Activated gamma-delta T cell treated with anti-CD3 and anti-CD28 coated beads, Interleukin-2, amount 50 U/mL, for 16 hours (primary cell): Measurements from ENCODE around the gene LYG1.
"Not testable (repeated sequence)": the region's sequence is repeated elsewhere in the genome, so short reads cannot be mapped to it uniquely, and the experiment has no call there.

Experiments
- DNase-seq: peaks from one replicate; pipeline ENCODE4 v3.0.0-alpha.2; 2020; ENCODE audit warnings: low read depth

Gene LYG1

DNA sequence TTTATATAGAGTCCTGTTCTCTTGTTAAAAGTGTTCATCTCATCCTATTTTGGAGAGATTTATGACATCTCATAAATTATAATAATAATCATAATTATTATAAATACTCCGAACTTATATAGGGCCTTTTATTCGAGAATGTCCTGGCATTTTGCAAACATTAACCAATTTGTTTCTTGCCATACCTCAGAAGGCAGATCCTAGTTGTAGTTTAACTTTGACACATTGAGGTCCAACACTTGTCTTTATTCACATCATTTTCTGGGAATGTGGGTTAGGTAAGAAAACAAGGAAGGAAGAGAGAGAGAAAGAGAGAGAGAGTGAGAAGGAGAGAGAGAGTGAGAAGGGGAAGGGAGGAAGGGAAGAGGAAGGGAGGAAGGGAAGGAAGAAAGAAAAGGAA, at the start of gene LYG1:
LYG1 (minus strand) TSS at position 101 of the 400 bp plus-strand sequence. CDS start 5,527 bp downstream, outside the sequence.
- DNase-seq: not testable (repeated sequence)

DNA sequence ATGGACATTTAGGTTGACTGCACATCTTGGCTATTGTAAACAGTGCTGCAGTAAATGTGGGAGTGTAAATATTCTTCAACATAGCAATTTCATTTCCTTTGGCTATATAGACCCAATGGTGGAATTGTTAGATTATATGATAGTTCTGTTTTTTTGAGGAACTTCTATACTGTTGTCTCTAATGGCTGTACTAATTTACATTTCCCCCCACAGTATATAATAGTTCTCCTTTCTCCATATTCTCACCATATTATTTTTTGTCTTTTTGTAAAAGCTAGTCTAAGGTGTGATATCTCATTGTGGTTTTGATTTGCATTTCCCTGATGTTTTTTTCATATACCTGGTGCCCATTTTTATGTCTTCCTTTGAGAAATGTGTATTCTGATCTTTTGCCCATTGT, 49.2 kb upstream of the LYG1 start:
- DNase-seq: no peak

DNA sequence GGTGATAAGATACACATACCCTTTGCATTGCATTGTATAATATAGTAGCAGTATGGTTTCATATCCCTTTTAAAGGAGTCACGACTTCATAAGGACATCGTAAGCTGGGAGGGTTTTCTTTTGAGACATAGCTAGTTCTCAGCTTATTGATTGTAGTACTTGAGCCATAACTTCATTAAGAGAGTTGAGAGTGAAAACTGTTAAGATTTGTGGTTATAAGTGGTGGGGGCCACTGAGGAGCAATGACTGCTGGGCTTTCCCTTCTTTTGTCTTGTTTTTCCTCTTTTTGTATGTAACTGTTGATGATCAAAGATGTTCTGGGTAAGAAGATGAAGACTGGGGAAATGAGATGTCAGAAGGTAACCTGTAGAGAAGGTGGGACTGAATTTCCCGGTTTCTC, 47.2 kb upstream of the LYG1 start:
- DNase-seq: no peak

DNA sequence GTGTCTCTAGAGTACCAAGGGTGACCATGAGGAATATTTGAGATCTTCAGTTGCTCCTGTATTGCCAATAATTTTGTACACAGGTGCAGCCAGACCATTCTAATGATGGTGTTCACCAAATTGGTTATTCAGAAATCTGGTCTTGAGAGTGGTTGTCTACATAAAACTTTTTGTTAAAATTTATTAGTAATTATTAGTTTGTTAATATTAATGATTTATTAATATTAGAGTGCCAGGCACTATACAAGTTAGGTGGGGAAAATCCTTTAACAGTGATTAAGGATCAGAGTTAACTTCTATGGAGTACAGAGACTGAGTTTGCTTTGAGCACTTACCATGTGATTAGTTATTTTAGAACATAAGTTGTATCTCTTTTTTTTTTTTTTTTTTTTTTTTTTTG, 45.2 kb upstream of the LYG1 start:
- no peak for DNase-seq

DNA sequence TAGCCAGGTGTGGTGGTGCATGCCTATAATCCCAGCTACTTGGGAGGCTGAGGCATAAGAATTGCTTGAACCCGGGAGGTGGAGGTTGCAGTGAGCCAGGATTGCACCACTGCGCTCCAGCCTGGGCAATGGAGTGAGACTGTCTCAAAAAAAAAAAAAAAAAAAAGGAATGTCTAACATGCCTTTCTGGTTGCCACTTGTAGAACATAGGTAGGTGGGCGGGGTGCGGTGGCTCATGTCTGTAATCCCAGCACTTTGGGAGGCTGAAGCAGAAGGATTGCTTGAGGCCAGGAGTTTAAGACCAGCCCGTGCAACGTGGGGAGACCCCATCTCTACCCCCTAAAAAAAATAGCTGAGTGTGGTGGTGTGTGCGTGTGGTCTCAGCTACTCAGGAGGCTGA, 44.4 kb upstream of the LYG1 start:
- DNase-seq: not testable (repeated sequence)

DNA sequence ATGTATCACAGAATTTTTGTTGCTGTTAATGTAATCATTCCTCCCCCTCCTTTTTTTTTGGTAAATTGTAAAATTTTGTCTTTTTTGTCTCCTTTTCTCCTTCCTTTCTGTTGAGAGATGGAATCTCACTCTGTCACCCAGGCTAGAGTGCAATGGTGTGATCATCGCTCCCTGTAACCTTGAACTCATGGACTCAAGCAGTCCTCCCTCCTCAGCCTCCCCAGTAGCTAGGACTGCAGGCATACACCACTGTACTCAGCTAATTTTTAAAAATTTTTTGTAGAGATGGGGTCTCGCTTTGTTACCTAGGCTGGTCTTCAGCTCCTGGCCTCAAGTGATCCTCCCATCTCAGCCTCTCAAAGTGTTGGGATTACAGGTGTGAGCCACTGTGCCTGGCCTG, 41.5 kb upstream of the LYG1 start:
- DNase-seq: no peak

DNA sequence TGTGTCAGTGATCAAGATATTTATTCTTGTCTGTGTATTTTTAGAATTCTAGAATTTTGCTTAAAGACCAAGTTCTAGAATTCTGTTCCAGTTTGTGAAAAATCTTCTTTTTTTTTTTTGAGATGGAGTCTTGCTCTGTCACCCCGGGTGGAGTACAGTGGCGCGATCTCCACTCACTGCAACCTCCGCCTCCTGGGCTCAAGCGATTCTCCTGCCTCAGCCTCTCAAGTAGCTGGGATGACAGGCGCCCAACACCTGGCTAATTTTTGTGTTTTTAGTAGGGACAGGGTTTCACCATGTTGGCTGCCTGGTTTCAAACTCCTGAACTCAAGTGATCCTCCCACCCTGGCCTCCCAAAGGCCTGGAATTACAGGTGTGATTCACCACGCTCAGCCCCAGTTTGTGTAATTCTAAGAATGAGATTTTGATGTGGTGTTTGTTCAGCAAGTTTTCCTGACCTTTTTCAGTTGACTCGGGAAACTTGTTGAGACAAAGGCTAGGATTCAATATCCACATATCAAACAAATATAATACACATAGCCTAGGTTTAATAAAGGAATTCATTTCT, 39.8 kb upstream of the LYG1 start:
- DNase-seq: no peak

DNA sequence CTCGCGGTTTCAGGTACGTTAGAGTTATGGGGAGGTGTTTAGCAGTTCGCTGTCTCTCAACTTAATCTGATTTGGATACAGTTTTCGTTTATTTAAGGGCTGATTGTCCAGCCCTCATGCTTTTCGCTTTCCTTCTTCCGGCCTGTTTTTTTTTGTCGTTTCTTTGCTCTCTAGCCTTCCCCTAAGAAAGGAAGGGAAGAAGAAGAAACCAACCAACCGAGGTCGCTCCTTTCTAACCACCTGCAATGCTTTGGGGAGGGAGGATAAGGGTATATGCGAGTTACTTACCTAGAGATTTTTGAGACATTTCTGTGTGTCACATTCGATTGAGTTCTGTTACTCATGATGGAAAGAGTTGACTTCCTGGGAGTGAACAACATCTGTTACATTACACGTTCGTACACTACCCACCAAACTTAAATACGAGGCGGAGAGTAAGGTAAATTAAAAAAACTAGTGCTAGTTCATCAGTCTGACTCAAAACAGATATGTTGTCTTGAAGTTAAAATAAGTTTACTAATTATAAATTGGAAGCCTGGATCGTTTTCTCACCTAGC, 37.1 kb upstream of the LYG1 start:
- no peak for DNase-seq

DNA sequence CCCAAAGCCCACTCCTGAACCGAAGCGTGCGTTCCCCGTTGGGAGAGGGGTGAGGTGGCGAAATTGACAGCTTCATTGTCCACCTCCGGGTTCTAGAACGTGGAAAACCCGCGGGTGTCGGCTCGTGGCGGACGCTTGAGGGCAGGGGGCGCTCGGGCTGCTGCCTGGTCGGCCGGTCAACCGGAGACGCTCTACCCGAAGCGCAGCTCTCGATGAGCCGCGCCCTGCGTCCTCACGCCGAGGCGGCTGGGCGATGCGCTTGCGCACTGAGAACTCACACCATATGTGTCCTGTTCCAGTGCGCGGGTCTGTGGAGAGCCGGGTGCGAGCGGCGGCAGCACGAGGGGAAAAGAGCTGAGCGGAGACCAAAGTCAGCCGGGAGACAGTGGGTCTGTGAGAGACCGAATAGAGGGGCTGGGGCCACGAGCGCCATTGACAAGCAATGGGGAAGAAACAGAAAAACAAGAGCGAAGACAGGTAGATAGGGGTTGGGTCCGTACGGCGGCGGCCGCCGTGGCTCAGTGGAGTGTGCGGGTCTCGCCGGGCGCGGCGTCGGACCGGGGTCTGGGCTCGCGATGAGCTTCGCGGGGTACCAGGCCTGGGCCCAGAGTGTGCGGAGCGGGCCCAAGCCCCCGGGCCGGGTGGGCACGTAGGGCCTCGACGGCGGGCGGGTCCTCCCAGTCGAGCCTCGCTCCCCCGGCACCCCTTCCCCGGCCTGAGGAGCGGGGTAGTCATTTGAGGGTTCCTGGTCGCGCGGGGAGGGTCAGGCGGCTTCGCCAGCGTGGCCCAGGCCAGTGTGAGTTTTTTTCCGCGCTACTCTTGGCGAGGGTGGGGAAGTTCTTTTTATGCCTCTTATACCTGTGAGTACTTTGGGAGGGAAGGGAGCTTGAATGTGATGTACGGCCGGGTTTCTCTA, 36.4 kb upstream of the LYG1 start, which contains the start of gene EIF5B:
EIF5B (plus strand) TSS at position 277 of the 916 bp plus-strand sequence; CDS start at position 443, 166 bp downstream.
- peak; percentile 88 for DNase-seq

DNA sequence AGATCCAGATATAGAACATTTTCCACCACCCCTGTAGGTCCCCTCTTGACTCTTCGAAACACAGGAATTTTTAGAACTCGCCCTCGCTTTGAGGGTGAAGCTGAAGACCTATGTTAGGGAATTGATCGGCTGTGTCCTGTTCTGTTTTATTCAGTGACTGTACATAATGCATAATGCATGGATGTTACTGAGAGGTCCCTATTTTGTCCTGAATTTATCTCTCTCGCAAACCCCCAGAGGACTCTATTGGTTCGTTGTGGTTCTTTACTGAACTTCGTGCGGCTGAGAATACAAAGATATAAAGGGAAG, 35.8 kb upstream of the LYG1 start:
- no peak for DNase-seq

DNA sequence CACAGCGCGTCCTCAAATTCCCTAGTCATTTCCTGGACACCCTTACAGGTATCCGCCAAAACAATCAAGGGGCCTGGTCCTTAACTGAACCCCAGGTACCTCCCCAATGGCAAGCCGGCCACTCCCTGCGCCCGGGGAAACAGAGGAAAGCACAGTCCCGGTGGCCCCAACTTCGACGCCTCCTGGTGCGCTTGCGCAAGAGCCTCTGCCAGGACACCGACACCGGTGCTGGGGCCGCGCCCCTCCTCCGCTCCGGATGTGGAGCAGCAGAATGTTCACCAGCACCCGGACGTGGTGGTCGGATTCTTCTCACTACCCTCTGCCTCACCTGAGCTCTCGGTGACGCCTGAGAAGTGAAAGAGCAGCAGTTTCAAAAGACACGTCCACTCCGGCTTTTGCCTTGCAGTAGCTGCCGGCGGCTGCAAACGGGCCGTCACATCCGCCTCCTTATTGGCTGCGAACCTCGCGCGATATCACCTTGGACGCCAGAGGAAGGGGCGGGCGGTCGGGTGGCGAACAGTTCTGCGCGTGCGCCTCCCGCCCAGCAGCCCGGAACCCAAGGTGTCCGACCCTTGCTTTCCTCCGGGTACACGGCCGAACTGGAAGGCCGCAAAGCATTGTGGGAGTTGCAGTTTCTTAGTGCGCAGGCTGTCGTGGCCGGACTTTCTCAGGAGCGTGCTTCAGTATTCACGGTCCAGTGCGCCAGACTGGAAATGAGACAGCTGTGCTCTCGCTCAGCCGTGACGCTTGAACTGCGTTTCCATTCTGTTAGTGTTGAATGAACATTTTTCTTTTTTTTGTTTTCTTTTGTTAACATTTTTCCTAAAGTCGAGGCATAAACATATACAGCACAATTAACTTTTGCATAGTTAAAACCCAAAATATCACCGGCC, 35.2 kb upstream of the LYG1 start, which contains the start of gene TXNDC9:
TXNDC9 (minus strand) TSS at position 423 of the 893 bp plus-strand sequence. CDS start 3,123 bp downstream, outside the sequence.
- peak; percentile 95 for DNase-seq

DNA sequence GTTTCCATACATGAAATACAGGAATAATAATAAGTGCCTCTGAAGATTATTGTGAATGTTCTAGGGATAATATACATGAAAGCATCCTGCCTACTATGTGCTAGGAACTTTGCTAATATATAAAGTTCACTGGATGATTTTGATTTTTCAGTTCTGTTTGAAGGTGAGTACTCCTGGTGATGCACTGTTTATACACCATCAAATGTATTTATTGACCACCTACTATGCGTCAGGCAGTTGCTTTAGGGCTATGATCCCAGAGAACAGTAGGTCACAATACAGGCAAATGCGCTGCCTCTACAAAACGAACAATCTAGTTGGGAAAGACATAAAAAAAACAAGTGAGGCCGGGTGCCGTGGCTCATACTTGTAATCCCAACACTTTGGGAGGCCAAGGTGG, 24.4 kb upstream of the LYG1 start:
- DNase-seq: no peak

DNA sequence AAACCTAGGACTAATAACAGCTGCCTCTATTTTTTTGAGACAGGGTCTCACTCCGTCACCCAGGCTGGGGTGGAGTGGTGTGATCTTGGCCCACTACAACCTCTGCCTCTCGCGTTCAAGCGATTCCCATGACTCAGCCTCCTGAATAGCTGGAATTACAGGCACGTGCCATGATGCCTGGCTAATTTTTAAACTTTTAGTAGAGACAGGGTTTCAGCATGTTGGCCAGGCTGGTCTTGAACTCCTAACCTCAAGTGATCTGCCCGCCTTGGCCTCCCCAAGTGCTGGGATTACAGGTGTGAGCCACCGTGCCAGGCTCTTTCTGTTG, 16.8 kb upstream of the LYG1 start:
- not testable (repeated sequence) for DNase-seq

DNA sequence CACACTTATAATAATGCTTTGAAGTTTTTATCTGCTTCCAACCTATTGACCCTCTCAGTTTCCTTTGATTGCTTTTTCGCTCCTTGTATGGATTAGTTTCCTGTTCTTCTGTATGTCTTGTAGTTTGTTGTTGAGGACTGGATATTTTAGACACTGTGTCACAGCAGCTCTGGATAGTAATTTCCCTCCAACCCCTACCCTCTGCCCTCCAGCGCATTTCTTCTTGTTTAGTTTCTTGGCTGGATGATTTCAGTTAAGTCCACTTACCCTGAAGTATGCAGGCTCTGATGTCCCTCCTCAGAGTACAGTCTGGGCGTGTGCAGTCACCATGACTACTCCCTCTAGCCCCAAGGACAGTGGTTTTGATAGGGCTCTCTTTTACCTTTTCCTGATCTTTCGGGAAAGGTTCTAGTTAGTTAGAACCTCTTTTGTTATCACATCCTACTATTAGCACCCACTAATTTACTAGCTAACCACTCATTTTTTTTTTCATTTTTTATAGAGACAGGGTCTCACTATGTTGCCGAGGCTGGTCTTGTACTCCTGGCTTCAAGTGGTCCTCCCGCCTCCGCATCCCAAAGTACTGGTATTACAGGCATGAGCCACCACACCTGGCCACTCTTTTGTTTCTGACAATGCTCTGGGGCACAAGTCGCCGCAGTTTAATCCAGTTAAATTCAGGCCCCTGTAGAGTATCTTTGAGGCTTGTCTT, 16.3 kb upstream of the LYG1 start:
- DNase-seq: no peak

DNA sequence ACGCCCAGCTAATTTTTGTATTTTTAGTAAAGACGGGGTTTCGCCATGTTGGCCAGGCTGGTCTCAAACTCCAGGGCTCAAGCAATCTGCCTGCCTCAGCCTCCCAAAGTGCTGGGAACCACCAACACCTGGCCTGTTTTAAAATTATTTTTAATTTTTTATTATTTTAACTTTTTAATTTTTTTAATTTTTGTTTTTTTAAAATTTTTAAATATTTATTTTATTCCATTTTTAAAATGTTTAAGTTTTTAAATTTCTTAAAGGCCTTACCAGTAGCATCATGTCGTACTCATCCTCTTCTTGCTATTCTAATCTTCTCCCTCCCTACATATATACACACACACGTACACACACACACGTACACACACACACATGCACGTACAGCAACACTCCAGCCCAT, 1.4 kb downstream of the LYG1 start:
- no peak for DNase-seq

DNA sequence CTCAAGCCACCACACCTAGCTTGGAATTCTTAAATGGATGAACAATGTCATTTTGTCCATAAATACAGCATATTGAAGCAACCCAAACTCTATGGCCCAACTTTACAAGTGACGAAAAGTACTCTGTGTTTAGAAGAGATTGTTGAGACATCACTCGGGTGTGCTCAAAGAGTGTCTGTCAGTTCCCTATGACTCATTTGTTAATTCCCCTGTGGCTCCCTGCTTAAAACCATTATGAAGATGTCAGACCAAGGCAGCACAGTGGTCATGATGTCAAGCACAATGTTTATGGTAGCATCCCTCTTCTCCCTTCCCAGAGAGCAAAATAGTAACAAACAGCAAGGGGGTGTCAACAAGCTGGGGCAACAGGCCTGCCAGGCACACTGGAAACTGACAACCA, 3.0 kb downstream of the LYG1 start:
- no peak for DNase-seq

DNA sequence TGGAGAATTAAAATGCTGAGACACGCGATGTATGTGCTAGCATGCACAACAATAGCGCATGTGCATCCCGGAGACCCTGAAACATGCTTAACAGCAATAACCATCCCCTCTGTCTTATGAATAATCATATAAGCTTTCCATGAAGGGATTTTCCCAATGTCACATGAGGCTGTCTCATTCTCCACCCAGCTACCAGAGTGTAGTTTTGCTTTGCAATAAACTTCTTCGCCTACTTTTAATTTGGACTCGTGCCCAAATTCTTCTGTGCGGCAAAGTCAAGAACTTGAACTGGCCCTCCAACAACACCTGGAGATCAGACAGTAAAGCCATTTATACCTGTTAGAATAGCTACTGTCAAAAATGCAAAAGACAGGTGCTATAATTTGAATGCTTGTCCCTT, 15.5 kb downstream of the LYG1 start:
- DNase-seq: no peak

DNA sequence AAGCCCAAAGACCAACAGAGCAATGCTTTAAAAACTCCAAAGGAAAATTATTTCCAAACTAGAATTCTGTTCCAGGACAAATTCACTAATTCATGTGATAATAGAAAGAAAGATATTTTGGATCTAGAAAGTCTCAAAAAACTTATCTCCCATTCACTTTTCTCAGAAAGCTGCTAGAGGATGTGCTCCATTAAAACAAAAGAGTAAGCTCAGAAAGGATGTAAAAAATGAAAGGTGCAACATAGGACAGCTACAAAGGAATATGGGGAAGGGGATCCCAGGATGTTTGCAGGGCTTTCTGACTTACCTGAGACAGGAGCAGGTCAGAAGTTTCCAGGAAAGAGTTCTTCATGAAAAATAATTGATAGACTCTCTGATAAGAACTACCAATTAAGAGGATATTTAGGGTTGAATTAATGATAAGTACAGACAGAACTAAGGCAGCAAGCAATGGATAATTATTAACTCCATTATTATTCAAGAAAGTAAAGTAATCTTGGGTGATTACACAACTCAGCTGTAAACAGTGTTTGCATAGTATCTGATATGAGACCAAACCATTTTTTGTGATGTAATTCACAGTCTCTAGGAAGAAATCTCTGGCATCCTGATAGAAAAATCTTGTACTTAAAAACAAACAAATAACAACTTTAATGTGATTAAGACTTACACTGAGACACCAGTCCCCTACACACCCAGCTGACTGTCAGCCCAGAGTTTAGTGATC, 20.9 kb downstream of the LYG1 start:
- no peak for DNase-seq

DNA sequence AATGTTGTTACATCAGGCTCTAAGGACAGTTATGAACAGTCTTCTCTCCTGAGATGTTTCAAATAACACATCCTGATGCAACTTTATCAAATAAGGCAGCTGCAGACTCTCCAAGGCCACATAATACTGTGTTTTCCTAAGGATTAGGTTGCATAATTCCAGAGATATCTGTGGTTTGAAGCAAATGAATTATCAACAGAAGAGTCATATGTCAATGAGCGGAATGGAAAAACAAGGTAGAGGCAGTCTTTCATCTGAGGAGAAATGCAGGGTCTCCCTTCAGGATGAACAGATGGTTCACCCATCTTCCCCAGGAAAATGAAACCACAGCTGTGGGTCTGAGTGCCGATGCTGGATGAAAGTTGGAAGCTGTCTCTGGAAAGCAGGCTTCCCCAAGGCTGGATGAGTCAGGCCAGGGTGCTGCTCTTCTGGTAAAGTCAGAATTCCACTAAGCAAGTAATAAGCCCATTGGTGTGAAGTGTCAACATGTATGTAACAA, 22.2 kb downstream of the LYG1 start:
- no peak for DNase-seq

DNA sequence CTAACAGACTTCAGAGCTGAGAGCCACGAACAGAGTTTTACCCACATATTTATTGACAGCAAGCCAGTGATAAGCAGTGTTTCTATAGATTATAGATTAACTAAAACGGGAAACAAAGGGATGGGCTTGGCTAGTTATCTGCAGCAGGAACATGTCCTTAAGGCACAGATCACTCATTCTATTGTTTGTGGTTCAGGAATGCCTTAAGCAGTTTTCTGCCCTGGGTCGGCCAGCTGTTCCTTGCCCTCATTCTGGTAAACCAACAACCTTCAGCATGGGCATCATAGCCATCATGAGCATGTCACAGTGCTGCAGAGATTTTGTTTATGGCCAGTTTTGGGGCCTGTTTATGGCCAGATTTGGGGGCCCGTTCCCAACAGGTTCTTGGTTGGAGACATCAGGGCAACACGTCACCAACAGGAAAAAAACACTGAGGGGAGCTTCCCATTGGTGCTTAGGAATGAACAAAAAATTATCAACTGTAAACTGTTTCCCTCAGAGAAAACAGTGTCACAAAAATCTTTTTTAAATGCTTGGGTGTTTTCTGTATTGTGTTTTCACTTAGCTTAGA, 22.7 kb downstream of the LYG1 start:
- DNase-seq: not testable (repeated sequence)
